ENCODE data around the gene TMEM190. TPM values are rescaled to one million over a fixed set of nuclear protein-coding genes. Genes with fewer than 3 reads are reported as not detected.

TMEM190 gene
- total RNA-seq, 4 donors from 2014 or later, result 1.1 TPM; not detected in 3

DNA sequence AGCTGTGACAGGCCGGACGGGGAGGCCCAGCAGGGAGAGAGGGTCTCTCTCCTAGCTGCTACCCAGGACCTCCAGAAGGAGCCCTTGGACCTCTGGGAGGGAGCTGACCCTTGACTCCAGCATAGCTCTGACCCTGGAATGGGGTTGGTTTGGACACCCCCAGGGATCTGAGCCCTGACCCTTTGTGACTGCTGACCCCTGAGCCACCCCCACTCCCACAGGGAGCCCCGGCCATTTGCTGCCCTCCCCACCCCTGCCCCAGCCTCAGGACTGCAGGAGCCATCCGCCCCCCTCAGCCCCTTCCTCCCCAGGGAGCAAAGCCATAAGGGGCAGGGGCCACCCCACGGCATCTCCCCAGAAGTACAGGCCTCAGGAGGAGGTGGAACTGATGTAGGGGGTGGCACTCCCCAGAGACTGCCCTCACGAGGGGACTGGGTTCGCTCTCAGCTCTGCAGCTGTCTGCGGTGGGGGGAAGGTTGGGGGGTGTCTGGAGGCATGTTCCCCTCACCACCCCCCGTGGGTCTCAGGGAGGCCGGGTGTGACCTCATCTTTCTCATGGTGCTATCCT, 29.1 kb upstream of the TMEM190 start:
- no peaks in the 10 kb centered on the region for H3K4me1 ChIP-seq
- no peak overlapping the region for H3K27ac ChIP-seq
- DNase-seq, result no peak
- H3K27me3 ChIP-seq, result peaks cover 4 to 14% of the 10 kb centered on the region in 2 donors
- intact Hi-C loops (cut with DNase I; ENCODE audit: low total_unique reads), result no loop called here
- no peaks in the 10 kb centered on the region for H3K36me3 ChIP-seq
- TF ChIP-seq CTCF (IDR thresholded peaks at IDR 0.05) (no peak), POLR2A (IDR thresholded peaks at IDR 0.05) (no peak)
- H3K4me3 ChIP-seq, result no peak overlapping the region
- no peaks in the 10 kb centered on the region for H3K9me3 ChIP-seq

DNA sequence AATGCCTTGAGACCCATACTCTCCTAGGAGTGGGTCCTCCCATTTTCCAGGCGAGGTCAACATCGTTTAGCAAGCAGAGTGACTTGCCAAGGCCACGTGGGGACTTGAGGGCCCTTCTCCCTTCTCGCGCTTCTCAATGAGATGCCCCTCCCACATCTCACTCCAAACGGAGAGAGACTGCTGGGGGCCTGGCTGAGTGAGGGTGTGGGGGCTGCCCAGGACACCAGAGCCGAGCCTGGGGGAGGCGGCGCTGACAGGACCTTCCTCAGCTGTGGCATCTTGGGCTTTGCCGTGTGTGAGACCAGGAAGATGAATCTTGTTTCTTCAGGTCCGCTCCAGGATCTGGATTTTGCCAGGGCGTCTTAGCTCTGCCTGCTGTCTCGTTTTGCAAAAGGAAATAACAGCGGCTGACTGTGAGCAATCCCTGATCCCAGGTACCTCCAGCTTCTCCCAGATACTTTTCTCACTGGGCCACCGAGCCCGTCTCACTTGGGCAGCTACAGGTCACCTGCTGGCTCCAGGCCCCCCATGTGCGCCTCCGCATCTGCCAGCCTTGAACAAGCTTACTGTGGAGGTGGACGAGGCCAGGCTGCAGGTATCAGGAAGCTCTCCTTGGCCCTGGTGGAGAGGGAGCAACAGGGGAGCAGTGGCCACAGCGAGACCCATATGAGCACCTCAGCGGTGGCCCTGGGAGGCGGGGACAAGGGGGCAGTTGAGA, 28.1 kb upstream of the TMEM190 start:
- H3K4me1 ChIP-seq, result peaks cover 3 to 5% of the 10 kb centered on the region in 2 donors
- no peak for DNase-seq
- no peak for TF ChIP-seq POLR2A (IDR thresholded peaks at IDR 0.05)
- no peak for TF ChIP-seq CTCF (IDR thresholded peaks at IDR 0.05)
- peaks cover 14 to 23% of the 10 kb centered on the region in 2 donors for H3K27me3 ChIP-seq
- no peaks in the 10 kb centered on the region for H3K9me3 ChIP-seq
- no peak overlapping the region for H3K27ac ChIP-seq
- no peak overlapping the region for H3K4me3 ChIP-seq
- no peaks in the 10 kb centered on the region for H3K36me3 ChIP-seq
- intact Hi-C loops (cut with DNase I; ENCODE audit: low total_unique reads), result no loop called here

- no peaks in the 10 kb centered on the region for H3K36me3 ChIP-seq
- intact Hi-C loops (cut with DNase I; ENCODE audit: low total_unique reads), result no loop called here
- TF ChIP-seq CTCF (IDR thresholded peaks at IDR 0.05) (no peak), POLR2A (IDR thresholded peaks at IDR 0.05) (no peak)
- no peak overlapping the region for H3K4me3 ChIP-seq
- peaks cover 5 to 16% of the 10 kb centered on the region in 2 donors for H3K4me1 ChIP-seq
- no peak for DNase-seq
- H3K9me3 ChIP-seq, result no peaks in the 10 kb centered on the region
- peaks cover 24 to 36% of the 10 kb centered on the region in 2 donors for H3K27me3 ChIP-seq
- no peak overlapping the region for H3K27ac ChIP-seq
Measured at GRCh38 chr19:55350620-55351315, 25.9 kb upstream of the TMEM190 start.

GRCh38 chr19:55352040-55352439, 24.6 kb upstream of the TMEM190 start:
- no peak for DNase-seq
- TF ChIP-seq CTCF (IDR thresholded peaks at IDR 0.05) (no peak), POLR2A (IDR thresholded peaks at IDR 0.05) (no peak)
- Histone ChIP-seq H3K27ac (no peak overlapping the region), H3K4me1 (peaks cover 5 to 16% of the 10 kb centered on the region in 2 donors), H3K4me3 (no peak overlapping the region), H3K9me3 (no peaks in the 10 kb centered on the region), H3K36me3 (no peaks in the 10 kb centered on the region), H3K27me3 (peaks cover 24 to 36% of the 10 kb centered on the region in 2 donors)
- intact Hi-C loops (cut with DNase I; ENCODE audit: low total_unique reads), result no loop called here
